Lower lobe of right lung (tissue), 2 donors: ENCODE data around the gene ECEL1. TPM values are rescaled to one million over a fixed set of nuclear protein-coding genes. Genes with fewer than 3 reads are reported as not detected.

ENCODE experiments used
- ATAC-seq, 2 donors: fragments of 200-7000 bp; cut with Tn5 transposase; one replicate each; pipeline ENCODE4 v1.9.1; 2020 to 2022; ENCODE audit warnings: mild to moderate bottlenecking in 2 of 2, moderate library complexity in 2 of 2
- DNase-seq: peaks from one replicate; pipeline ENCODE4 v3.0.0-alpha.2; 2020
- H3K27ac ChIP-seq: fragments of 200-600 bp; one replicate; pipeline ENCODE4 v1.8.0; 2022
- H3K27me3 ChIP-seq: fragments of 200-600 bp; one replicate; pipeline ENCODE4 v1.8.0; 2022; ENCODE audit warnings: low read depth
- H3K36me3 ChIP-seq: fragments of 200-600 bp; one replicate; pipeline ENCODE4 v1.8.0; 2022; ENCODE audit warnings: mild to moderate bottlenecking
- H3K4me1 ChIP-seq: fragments of 200-600 bp; one replicate; pipeline ENCODE4 v1.8.0; 2022
- H3K4me3 ChIP-seq: fragments of 200-600 bp; one replicate; pipeline ENCODE4 v1.8.0; 2022; ENCODE audit warnings: mild to moderate bottlenecking
- H3K9me3 ChIP-seq: fragments of 200-600 bp; one replicate; pipeline ENCODE4 v1.8.0; 2022
- CTCF ChIP-seq: fragments of 200-600 bp; IDR thresholded peaks from one replicate; pipeline ENCODE4 v1.8.0; 2022; ENCODE audit warnings: antibody characterized with exemption, mild to moderate bottlenecking
- intact Hi-C: fragments of 100-400 bp; cut with DNase I; formaldehyde crosslinking; loops from one replicate; pipeline ENCODE4 v1.11.0; 2022
- total RNA-seq: library from RNA; stranded (reverse); fragmentation: NEBNext Ultra II Directional; extraction: Animal tissue kit (Norgen Biotek cat#: 25700); gene quantifications from one replicate; pipeline ENCODE4 v1.2.1, GENCODE V29; 2021
- donor health status: DM: no; HTN: yes; CAD: no; lungs with severe emphysema.

Gene ECEL1
- total RNA-seq, 1 donor from 2014 or later: 1.0 TPM

- ATAC-seq: no peak
Measured at GRCh38 chr2:232501331-232501771, 13.7 kb upstream of the ECEL1 start.

DNA sequence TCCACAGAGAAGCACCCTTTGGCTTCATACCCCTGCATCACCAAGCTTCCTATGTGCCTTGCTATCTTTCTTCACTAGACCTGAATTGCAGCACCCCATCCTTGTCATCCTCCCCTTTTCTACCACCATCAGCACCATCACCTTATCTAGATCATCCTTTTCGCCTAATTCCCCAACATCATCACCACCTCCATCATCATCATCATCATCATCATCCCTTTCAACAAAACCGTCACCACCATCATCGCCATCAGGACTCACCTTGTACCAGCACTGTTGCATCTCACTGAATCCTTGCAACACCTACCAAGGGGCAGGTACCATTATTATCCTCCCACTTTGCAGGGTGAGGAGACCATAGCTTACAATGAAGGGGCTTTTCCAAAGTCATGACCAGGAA is 10.8 kb upstream of the ECEL1 start:
- H3K4me3 ChIP-seq: no peak overlapping the region
- no peaks in the 10 kb centered on the region for H3K9me3 ChIP-seq
- intact Hi-C loops: no loop called here
- no peak overlapping the region for H3K27ac ChIP-seq
- peaks cover 22% of the 10 kb centered on the region for H3K27me3 ChIP-seq
- H3K4me1 ChIP-seq: peaks cover 6% of the 10 kb centered on the region
- no peak for TF ChIP-seq CTCF
- no peak for ATAC-seq
- H3K36me3 ChIP-seq: no peaks in the 10 kb centered on the region
- no peak for DNase-seq

More at GRCh38 chr2:232501331-232501771, 13.7 kb upstream of the ECEL1 start:
- Histone ChIP-seq H3K4me1 (peaks cover 11% of the 10 kb centered on the region), H3K9me3 (no peaks in the 10 kb centered on the region), H3K36me3 (no peaks in the 10 kb centered on the region), H3K27me3 (peaks cover 50% of the 10 kb centered on the region), H3K4me3 (no peak overlapping the region), H3K27ac (no peak overlapping the region)
- intact Hi-C loops: no loop called here
- no peak for TF ChIP-seq CTCF
- DNase-seq: no peak

- H3K27ac ChIP-seq: no peak overlapping the region
- DNase-seq: no peak
- intact Hi-C loops: no loop called here
Measured at GRCh38 chr2:232497348-232497747, 9.7 kb upstream of the ECEL1 start.

GRCh38 chr2:232496501-232497270 is 9.1 kb upstream of the ECEL1 start:
- no peaks in the 10 kb centered on the region for H3K4me1 ChIP-seq
- DNase-seq (no peak), ATAC-seq (no peak)
- no peaks in the 10 kb centered on the region for H3K9me3 ChIP-seq
- no peaks in the 10 kb centered on the region for H3K36me3 ChIP-seq
- no peak overlapping the region for H3K4me3 ChIP-seq
- intact Hi-C loops: no loop called here
- no peak overlapping the region for H3K27ac ChIP-seq
- peaks cover 8% of the 10 kb centered on the region for H3K27me3 ChIP-seq
- no peak for TF ChIP-seq CTCF

More at GRCh38 chr2:232497348-232497747, 9.7 kb upstream of the ECEL1 start:
- peaks cover 12% of the 10 kb centered on the region for H3K27me3 ChIP-seq
- H3K9me3 ChIP-seq: no peaks in the 10 kb centered on the region
- no peak overlapping the region for H3K4me3 ChIP-seq
- ATAC-seq: no peak
- no peaks in the 10 kb centered on the region for H3K4me1 ChIP-seq
- no peaks in the 10 kb centered on the region for H3K36me3 ChIP-seq
- TF ChIP-seq CTCF: no peak

DNA sequence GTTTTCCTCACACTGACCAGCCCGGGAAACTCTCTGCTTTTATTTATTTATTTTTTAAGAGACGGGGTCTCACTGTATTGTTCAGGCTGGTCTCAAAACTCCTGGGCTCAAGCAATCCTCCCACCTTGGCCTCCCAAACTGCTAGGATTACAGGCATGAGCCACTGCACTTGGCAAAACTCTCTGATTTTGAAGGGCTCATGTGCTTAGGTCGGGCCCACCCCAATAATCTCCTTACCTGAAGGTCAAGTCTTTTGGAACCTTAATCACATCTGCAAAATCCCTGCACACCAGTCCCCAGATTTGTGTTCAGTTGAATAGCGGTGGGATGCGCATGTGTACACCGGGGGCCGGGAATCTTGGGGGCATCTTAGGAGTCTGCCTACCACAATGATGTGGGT is 7.7 kb upstream of the ECEL1 start:
- intact Hi-C loops: no loop called here
- DNase-seq (no peak), ATAC-seq (no peak)
- no peaks in the 10 kb centered on the region for H3K4me1 ChIP-seq
- H3K4me3 ChIP-seq: no peak overlapping the region
- H3K27ac ChIP-seq: no peak overlapping the region
- H3K36me3 ChIP-seq: no peaks in the 10 kb centered on the region
- peaks cover 8% of the 10 kb centered on the region for H3K27me3 ChIP-seq
- TF ChIP-seq CTCF: no peak
- no peaks in the 10 kb centered on the region for H3K9me3 ChIP-seq
